Measurements from ENCODE around the gene C19orf12. TPM values are rescaled to one million over a fixed set of nuclear protein-coding genes. Genes with fewer than 3 reads are reported as not detected.

C19orf12 gene
- total and polyA plus RNA-seq, 2 donors (not counting 3 experiments of a cell fraction or from before 2014, with no cell fraction given), result 20.4 to 22.9 TPM

DNA sequence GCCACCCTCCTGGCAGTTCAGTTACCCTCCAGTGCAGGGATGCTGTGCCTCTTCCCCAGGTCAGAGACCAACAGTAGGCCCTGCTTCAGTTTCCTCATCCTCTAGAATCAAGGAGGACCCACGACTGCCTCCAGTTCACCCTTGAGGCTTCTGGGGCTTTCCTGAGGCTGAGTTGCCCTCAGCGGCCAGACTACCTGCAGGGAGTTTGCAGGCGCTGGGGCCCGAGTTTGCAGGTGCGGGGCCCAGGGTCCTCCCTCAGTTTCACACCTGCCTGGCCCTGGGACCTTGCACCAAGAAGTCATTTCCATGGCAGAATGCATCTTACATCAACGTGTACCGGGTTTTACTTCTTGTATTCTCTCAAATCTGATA, 38.9 kb upstream of the C19orf12 start:
- no peak overlapping the region for H3K9ac ChIP-seq (replicated peaks; ENCODE audit: extremely low read depth, insufficient read depth, low read length)
- no peaks in the 10 kb centered on the region for H3K9me3 ChIP-seq (replicated peaks; ENCODE audit: control insufficient read depth, insufficient read depth, low read length)
- no peak for TF ChIP-seq POLR2A (IDR thresholded peaks at IDR 0.05; ENCODE audit: low read depth, low read length)
- TF ChIP-seq EZH2 (IDR thresholded peaks at IDR 0.05; ENCODE audit: borderline replicate concordance, low read depth, low read length, severe bottlenecking), result no peak
- TF ChIP-seq FOS (IDR thresholded peaks at IDR 0.05; ENCODE audit: borderline replicate concordance, insufficient read depth, low read length), result no peak
- TF ChIP-seq, protein P1, sequence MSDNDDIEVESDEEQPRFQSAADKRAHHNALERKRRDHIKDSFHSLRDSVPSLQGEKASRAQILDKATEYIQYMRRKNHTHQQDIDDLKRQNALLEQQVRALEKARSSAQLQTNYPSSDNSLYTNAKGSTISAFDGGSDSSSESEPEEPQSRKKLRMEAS (IDR thresholded peaks at IDR 0.05; ENCODE audit: insufficient read depth, insufficient read length), result no peak
- no peak for TF ChIP-seq GATA2 (IDR thresholded peaks at IDR 0.05; ENCODE audit: insufficient read depth, insufficient read length, low read depth, low read length)
- TF ChIP-seq POLR2AphosphoS5 (IDR thresholded peaks at IDR 0.05; ENCODE audit: insufficient read depth, low read depth, low read length), result no peak
- TF ChIP-seq, protein P2, sequence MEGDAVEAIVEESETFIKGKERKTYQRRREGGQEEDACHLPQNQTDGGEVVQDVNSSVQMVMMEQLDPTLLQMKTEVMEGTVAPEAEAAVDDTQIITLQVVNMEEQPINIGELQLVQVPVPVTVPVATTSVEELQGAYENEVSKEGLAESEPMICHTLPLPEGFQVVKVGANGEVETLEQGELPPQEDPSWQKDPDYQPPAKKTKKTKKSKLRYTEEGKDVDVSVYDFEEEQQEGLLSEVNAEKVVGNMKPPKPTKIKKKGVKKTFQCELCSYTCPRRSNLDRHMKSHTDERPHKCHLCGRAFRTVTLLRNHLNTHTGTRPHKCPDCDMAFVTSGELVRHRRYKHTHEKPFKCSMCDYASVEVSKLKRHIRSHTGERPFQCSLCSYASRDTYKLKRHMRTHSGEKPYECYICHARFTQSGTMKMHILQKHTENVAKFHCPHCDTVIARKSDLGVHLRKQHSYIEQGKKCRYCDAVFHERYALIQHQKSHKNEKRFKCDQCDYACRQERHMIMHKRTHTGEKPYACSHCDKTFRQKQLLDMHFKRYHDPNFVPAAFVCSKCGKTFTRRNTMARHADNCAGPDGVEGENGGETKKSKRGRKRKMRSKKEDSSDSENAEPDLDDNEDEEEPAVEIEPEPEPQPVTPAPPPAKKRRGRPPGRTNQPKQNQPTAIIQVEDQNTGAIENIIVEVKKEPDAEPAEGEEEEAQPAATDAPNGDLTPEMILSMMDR (IDR thresholded peaks at IDR 0.05; ENCODE audit: extremely low read depth in 1 of 2, insufficient read depth in 1 of 2, low read depth in 1 of 2, low read length in 2 of 2), result no peak
- no peak for TF ChIP-seq MYC (IDR thresholded peaks at IDR 0.05; ENCODE audit: low read depth, low read length)
- no peak for TF ChIP-seq JUN (IDR thresholded peaks at IDR 0.05; ENCODE audit: borderline replicate concordance, insufficient read depth, insufficient read length, low read depth)
- H2AFZ ChIP-seq (ENCODE audit: low read depth, low read length), result no peak overlapping the region
- FAIRE-seq, result no peak
- no peaks in the 10 kb centered on the region for H4K20me1 ChIP-seq (replicated peaks; ENCODE audit: control insufficient read depth, extremely low read depth, insufficient read depth, low read length)
- no peak overlapping the region for H3K27ac ChIP-seq (ENCODE audit: insufficient read depth, low read depth, low read length)
- no peak overlapping the region for H3K4me2 ChIP-seq (ENCODE audit: insufficient read depth, low read length)
- DNase-seq (ENCODE audit: low read depth, low spot score), result no peak
- ChIA-PET POLR2A (no interaction called here), CTCF (no interaction called here)
- H3K9me1 ChIP-seq (replicated peaks; ENCODE audit: control insufficient read depth, extremely low read depth, insufficient read depth, low read length), result no peaks in the 10 kb centered on the region
- no peaks in the 10 kb centered on the region for H3K27me3 ChIP-seq (ENCODE audit: control insufficient read depth in 2 of 2, insufficient read depth in 2 of 2, low read length in 2 of 2)
- H3K4me1 ChIP-seq (ENCODE audit: control insufficient read depth, extremely low read depth, insufficient read depth, low read length), result no peaks in the 10 kb centered on the region
- no peak overlapping the region for H3K4me3 ChIP-seq (replicated peaks in 1 of 3; ENCODE audit: insufficient read depth in 1 of 3, low read depth in 1 of 3, low read length in 3 of 3)
- BruUV-seq (replicated peaks), result no TSS peak
- dilution Hi-C loops (cut with MboI; ENCODE audit: extremely low pct_ligation_motif_present, low sequenced_read_pairs), result no loop called here
- no peaks in the 10 kb centered on the region for H3K79me2 ChIP-seq (ENCODE audit: control insufficient read depth, insufficient read depth, low read length)
- H3K36me3 ChIP-seq (ENCODE audit: control insufficient read depth in 2 of 2, extremely low read depth in 1 of 2, insufficient read depth in 2 of 2, low read length in 2 of 2), result no peaks in the 10 kb centered on the region
- intact Hi-C loops (cut with micrococcal nuclease), result no loop called here
